ENCODE results near the gene PKIB.

The PKIB gene

GRCh38 chr6:122770835-122771601 is 160.8 kb downstream of the PKIB start:
- Histone ChIP-seq H3K4me3 (ENCODE audit: control insufficient read depth in 1 of 7, extremely low read depth in 1 of 7, insufficient read depth in 4 of 7, low read depth in 2 of 7, low read length in 6 of 7) (no peak overlapping the region), H3K9me3 (ENCODE audit: control extremely low read depth in 1 of 5, control insufficient read depth in 4 of 5, insufficient read depth in 2 of 5, low read depth in 1 of 5, low read length in 4 of 5) (no peaks in the 10 kb centered on the region), H3K4me1 (ENCODE audit: control extremely low read depth in 1 of 4, control insufficient read depth in 4 of 4, insufficient read depth in 4 of 4, low read length in 3 of 4) (no peaks in the 10 kb centered on the region), H3K27me3 (replicated peaks in 2 of 5; ENCODE audit: control insufficient read depth in 4 of 5, insufficient read depth in 5 of 5, low read length in 4 of 5) (peaks cover 0 to 3% (median 0%) of the 10 kb centered on the region in 5 experiments), H3K27ac (ENCODE audit: insufficient read depth in 1 of 2, low read depth in 1 of 2, low read length in 2 of 2, poor library complexity in 1 of 2, severe bottlenecking in 2 of 2) (no peak overlapping the region), H3K36me3 (ENCODE audit: control insufficient read depth in 4 of 4, insufficient read depth in 4 of 4, low read length in 3 of 4) (no peaks in the 10 kb centered on the region)
- ChIA-PET POLR2A (interaction anchor here (0.6 kb wide), 1 partner anchor 17 kb away, joined by 3 read pairs; no protein-coding TSS in a partner anchor), CTCF (no interaction called here)
- peak in 2 of 3 donors; percentile 17 to 22 for DNase-seq
- WGBS (ENCODE audit: insufficient coverage), result 100% methylated on average over 1 of the region's 1 CpG

GRCh38 chr6:122772724-122773415 is 162.7 kb downstream of the PKIB start:
- H3K27me3 ChIP-seq (replicated peaks in 2 of 5; ENCODE audit: control insufficient read depth in 4 of 5, insufficient read depth in 5 of 5, low read length in 4 of 5), result peaks cover 0 to 2% (median 0%) of the 10 kb centered on the region in 5 experiments
- H3K4me3 ChIP-seq (ENCODE audit: control insufficient read depth in 1 of 7, extremely low read depth in 1 of 7, insufficient read depth in 4 of 7, low read depth in 2 of 7, low read length in 6 of 7), result no peak overlapping the region
- H3K9me3 ChIP-seq (ENCODE audit: control extremely low read depth in 1 of 5, control insufficient read depth in 4 of 5, insufficient read depth in 2 of 5, low read depth in 1 of 5, low read length in 4 of 5), result no peaks in the 10 kb centered on the region
- no peaks in the 10 kb centered on the region for H3K36me3 ChIP-seq (ENCODE audit: control insufficient read depth in 4 of 4, insufficient read depth in 4 of 4, low read length in 3 of 4)
- ChIA-PET CTCF (interaction anchor here (0.5 to 1.2 kb wide), 2 partner anchors 18 to 53 kb away, joined by 3 read pairs; no protein-coding TSS in a partner anchor), POLR2A (no interaction called here)
- H3K4me1 ChIP-seq (ENCODE audit: control extremely low read depth in 1 of 4, control insufficient read depth in 4 of 4, insufficient read depth in 4 of 4, low read length in 3 of 4), result no peaks in the 10 kb centered on the region
- no peak overlapping the region for H3K27ac ChIP-seq (ENCODE audit: insufficient read depth in 1 of 2, low read depth in 1 of 2, low read length in 2 of 2, poor library complexity in 1 of 2, severe bottlenecking in 2 of 2)
- no peak for DNase-seq
- 94% methylated on average over 2 of the region's 3 CpGs for WGBS (ENCODE audit: insufficient coverage)
